ENCODE results near the gene ADAM15.
A peak's percentile ranks its signal among the peaks of the same experiment; 100 is the strongest.

DNA sequence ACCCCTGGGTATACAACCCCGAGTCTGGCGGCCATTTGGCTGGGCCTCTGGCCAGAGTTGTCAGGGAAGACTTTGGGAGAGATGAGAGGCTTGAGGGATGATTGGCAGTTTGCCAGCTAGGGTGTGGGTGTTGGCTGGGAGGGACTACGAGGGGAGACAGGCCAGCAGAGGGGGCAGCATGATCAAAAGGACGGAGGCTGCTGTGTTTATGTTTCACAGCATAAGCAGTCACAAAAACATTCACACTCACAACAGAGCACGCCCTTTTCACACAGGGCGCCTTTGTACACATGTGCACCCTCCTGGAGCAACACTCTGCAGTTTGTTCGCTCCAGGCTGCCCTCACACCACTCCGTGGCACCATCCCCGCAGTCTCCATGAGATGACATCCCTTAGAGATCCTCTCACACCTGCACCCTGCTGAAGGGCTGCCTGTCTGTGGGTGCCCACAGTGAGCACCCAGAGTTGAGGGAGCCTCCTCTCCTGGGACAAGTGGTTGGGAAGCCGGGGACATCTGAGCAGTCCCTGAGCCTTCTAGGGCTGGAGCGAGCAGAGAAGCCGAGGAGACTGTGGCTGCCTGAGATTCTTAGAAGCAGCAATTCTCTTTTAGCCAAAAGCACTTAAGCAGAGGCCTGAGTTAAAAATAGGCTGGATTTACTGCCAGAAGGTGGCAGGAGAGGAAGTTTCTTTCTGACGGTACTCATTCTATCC lies 43.0 kb downstream of the ADAM15 start:
- TF ChIP-seq, protein P1, sequence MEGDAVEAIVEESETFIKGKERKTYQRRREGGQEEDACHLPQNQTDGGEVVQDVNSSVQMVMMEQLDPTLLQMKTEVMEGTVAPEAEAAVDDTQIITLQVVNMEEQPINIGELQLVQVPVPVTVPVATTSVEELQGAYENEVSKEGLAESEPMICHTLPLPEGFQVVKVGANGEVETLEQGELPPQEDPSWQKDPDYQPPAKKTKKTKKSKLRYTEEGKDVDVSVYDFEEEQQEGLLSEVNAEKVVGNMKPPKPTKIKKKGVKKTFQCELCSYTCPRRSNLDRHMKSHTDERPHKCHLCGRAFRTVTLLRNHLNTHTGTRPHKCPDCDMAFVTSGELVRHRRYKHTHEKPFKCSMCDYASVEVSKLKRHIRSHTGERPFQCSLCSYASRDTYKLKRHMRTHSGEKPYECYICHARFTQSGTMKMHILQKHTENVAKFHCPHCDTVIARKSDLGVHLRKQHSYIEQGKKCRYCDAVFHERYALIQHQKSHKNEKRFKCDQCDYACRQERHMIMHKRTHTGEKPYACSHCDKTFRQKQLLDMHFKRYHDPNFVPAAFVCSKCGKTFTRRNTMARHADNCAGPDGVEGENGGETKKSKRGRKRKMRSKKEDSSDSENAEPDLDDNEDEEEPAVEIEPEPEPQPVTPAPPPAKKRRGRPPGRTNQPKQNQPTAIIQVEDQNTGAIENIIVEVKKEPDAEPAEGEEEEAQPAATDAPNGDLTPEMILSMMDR (IDR thresholded peaks at IDR 0.05) = peak; percentile 74
- TF ChIP-seq BHLHE40 (IDR thresholded peaks at IDR 0.05; ENCODE audit: low read depth, low read length) = no peak
- TF ChIP-seq, protein P2, sequence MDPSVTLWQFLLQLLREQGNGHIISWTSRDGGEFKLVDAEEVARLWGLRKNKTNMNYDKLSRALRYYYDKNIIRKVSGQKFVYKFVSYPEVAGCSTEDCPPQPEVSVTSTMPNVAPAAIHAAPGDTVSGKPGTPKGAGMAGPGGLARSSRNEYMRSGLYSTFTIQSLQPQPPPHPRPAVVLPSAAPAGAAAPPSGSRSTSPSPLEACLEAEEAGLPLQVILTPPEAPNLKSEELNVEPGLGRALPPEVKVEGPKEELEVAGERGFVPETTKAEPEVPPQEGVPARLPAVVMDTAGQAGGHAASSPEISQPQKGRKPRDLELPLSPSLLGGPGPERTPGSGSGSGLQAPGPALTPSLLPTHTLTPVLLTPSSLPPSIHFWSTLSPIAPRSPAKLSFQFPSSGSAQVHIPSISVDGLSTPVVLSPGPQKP (IDR thresholded peaks at IDR 0.05; ENCODE audit: low read depth, low read length) = no peak
- no peak for TF ChIP-seq MYC (IDR thresholded peaks at IDR 0.05; ENCODE audit: borderline replicate concordance, low read length)
- TF ChIP-seq POLR2A (IDR thresholded peaks at IDR 0.05; ENCODE audit: low read length) = no peak
- TF ChIP-seq, protein P3, sequence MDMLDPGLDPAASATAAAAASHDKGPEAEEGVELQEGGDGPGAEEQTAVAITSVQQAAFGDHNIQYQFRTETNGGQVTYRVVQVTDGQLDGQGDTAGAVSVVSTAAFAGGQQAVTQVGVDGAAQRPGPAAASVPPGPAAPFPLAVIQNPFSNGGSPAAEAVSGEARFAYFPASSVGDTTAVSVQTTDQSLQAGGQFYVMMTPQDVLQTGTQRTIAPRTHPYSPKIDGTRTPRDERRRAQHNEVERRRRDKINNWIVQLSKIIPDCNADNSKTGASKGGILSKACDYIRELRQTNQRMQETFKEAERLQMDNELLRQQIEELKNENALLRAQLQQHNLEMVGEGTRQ (IDR thresholded peaks at IDR 0.05) = no peak
- TF ChIP-seq RFX5 (IDR thresholded peaks at IDR 0.05) = no peak
- no peak for TF ChIP-seq ESRRA (IDR thresholded peaks at IDR 0.05; ENCODE audit: borderline replicate concordance, low read length)

Measured in A549 (cell line).